H7 (cell line): ENCODE results near the gene MTSS2. TPM values are rescaled to one million over a fixed set of nuclear protein-coding genes. Genes with fewer than 3 reads are reported as not detected.
A peak's percentile ranks its signal among the peaks of the same experiment; 100 is the strongest.

Experiments
- DNase-seq: peaks from one replicate; pipeline ENCODE4 v3.0.0; 2012
- H3K27me3 ChIP-seq: 2 replicates; pipeline ENCODE4 v1.6.0; 2011; ENCODE audit warnings: mild to moderate bottlenecking, low read length; ENCODE audit not compliant: control insufficient read depth, insufficient read depth
- H3K36me3 ChIP-seq: replicated peaks from 2 replicates; pipeline ENCODE4 v1.5.1; 2011; ENCODE audit warnings: low read length; ENCODE audit not compliant: control insufficient read depth, insufficient read depth
- H3K4me3 ChIP-seq: 2 replicates; pipeline ENCODE4 v1.5.1; 2011; ENCODE audit warnings: low read depth, mild to moderate bottlenecking, control low read depth, low read length, moderate library complexity; ENCODE audit not compliant: insufficient read depth
- total RNA-seq: library from RNA; depleted of rRNA; stranded (reverse); fragments of >200 nt; shearing (Covaris generic); gene quantifications from 2 replicates; pipeline ENCODE4 v1.2.3, GENCODE V29; 2014

Gene MTSS2
- total RNA-seq, 1 experiment from 2014 or later, result 44.8 TPM

DNA sequence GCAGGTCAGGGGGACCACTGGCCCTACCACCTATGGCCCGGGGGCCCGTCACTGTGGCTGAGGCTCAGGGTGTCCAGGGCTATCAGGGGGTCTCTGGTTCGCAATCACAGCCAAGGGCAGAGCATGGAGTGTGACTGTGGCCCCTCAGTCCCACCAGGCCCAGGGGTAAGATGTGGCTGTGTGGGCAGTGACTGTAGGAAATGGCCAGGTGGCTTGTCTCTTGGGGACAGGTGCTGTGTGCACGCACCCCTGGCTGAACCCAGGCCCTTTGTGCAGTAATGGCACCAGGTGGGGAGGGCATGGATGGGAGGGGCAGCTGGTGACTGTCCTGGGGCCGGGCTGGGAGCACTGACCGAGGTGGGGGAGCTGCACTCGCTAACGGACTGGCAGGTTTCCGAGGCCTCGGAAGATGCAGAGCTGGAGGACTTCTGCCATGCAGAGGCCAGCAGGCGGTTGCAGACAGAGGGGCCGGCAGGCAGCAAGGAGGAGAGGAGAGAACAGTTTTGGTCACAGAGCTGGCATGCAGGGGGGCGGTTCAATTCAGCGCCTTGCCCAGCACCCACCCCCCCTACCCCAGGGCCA lies 20.6 kb downstream of the MTSS2 start:
- peaks cover 6% of the 10 kb centered on the region for H3K36me3 ChIP-seq
- no peak overlapping the region for H3K4me3 ChIP-seq
- H3K27me3 ChIP-seq, result no peaks in the 10 kb centered on the region
- peak; percentile 52 for DNase-seq

DNA sequence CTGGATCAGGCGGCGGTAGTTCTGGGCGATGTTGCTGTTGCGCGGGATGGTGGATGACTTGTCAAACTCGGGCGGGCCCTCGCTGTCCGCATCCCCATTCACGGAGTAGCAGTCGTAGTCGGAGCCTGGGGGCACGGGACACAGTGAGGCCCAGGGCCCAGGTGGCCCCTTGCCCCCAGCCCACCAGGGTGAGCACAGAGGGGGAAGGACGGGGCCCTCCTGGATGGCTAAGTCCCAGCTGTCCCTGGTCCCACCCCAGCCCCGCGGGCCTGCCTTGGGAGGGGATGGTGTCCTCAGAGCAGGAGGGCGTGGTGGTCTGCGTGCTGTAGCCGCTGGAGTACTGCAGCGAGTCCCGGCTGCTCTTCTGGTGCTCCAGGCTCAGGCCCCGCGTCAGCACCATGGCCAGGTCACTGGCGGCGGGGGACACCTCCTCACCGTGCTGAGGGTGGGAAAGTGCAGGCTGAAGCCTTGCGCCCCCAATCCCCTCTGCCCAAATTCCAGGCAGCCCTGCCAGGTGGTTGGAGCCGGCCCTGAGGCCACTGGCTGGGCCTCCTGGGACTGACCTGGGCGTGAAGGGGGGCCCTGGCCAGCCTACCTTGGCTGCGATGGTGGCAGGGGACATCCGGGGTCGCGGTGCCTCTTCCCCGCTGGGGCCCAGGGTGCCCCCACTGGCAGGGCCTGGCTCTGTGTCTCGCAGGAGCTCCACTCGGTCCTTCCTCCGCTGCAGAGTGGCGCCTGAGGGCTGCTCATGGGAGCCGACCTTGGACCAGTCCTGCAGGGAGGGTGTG lies 21.3 kb downstream of the MTSS2 start:
- Histone ChIP-seq H3K4me3 (no peak overlapping the region), H3K36me3 (peaks cover 4% of the 10 kb centered on the region), H3K27me3 (no peaks in the 10 kb centered on the region)
- no peak for DNase-seq

DNA sequence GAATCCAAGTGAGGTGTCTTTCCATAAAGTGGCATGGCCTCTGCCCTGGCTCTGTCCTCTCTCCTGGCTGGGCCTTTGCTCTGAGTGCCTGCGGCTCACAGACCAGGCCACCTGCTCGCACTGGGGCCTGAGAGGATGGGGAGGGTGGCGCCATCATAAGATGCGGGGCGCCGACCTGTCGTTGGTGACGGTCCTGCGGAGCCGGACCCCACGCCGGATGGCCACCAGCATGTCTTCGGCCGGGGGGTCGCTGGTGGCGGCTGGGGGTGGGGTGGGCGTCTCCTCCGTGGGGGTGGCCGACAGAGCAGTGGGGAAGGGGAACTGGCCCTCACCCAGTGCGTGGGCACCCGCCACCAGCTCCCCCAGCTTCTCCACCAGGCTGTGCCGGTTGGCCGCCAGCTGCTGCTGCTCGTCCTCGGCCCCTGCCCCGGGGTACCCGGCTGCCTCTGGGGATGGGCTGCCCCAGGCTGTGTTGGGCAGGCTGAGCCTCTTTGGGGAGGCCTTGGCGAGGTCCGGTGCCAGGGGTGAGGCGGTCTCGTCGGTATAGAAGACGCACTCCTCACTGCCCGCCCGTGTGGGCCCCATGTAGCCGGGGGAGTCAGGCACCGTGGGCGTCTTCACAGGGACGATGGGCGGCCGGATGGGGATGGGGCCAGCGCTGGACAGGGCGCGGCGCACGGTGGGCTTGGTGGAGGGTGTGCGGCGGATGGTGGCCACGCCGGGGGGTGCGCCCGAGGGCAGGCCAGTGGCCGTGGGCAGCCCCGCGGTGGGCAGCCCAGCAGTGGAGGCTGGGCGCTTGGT lies 22.1 kb downstream of the MTSS2 start:
- peaks cover 4% of the 10 kb centered on the region for H3K36me3 ChIP-seq
- peak; percentile 69 for DNase-seq
- no peaks in the 10 kb centered on the region for H3K27me3 ChIP-seq
- H3K4me3 ChIP-seq, result no peak overlapping the region

DNA sequence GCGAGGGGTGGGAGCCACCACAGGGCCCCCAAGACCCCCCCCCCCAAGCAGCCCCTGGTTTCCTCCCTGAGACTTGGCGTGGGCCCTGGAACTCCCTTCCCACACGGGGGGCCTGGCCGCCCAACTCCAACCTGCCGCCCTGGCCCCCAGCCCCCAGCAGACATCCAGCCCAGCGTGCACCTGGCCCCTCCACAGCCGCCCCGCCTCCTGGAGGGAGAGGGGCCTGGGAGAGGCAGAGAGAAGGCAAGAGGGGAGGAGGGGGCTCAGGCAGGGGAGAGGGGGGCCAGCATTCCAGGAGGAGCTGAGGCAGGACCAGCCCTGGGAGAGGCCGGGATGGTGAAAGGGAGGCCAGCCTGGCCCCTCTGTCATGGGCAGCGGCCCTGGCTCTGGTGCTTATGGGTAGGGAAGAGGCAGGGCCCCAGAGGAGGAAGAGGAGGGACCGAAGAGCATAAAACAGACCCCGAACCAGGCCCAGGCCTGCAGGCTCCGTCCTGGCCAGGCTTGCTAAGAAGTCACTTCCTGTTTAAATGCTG lies 22.8 kb downstream of the MTSS2 start:
- no peaks in the 10 kb centered on the region for H3K27me3 ChIP-seq
- no peak overlapping the region for H3K4me3 ChIP-seq
- peak; percentile 70 for DNase-seq
- H3K36me3 ChIP-seq, result peaks cover 2% of the 10 kb centered on the region

DNA sequence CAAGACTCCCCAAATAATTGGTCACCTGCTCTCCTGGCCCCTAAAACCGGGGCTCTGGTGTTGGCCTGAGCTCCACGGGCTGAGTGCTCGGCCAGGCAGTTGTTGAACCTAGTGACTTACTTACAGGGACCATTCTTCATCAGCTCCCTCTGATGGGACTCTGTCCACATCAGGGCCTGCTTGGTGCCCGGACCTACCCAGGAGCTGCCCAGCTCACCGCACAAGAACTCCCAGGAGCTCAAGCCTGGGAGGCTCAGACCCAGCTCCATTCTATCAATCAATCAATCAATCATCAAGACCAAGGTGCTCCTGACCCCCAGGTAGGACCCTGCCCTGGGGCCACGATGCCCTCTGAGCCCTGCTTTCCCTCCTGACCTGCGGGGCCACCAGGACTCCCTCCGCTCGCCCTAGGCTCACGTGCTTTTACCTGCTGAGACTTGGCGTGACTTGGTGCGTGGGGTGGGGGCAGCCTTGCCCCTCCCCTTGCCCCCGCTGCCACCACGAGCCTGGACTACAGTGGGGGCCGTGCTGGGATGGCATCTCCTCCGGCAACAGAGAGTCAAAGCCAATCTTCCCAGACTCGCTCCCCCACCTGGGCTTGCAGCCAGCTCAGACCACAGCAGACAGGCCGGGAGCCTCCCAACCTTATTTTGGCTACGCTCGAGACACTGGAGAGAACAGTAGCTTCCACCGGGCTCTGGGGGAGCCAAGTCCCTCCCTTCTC lies 23.8 kb downstream of the MTSS2 start:
- no peak overlapping the region for H3K4me3 ChIP-seq
- peak; percentile 66 for DNase-seq

DNA sequence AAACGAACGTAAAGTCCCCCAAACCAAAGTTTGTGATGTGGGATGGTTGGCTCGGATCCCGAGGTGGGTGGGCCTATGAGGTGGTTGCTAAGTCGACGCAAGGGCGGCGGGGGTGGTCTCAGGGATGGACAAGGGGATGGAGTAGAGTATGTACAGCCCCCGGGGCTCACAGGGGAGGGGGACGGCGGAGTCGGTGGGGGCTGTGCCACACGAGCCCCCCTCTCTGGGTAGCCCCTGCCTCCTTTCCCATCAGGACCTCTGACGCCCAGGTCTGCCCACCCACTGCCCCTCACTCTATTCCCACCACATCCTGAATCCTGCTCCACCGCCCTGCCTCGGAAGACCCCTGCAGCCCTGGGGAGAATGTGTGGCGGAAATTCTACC lies 24.3 kb downstream of the MTSS2 start:
- peaks cover 2% of the 10 kb centered on the region for H3K36me3 ChIP-seq
- H3K27me3 ChIP-seq, result no peaks in the 10 kb centered on the region
- no peak overlapping the region for H3K4me3 ChIP-seq
- peak; percentile 68 for DNase-seq

More for the DNA sequence above, 23.8 kb downstream of the MTSS2 start:
- Histone ChIP-seq H3K27me3 (no peaks in the 10 kb centered on the region), H3K36me3 (peaks cover 2% of the 10 kb centered on the region)

DNA sequence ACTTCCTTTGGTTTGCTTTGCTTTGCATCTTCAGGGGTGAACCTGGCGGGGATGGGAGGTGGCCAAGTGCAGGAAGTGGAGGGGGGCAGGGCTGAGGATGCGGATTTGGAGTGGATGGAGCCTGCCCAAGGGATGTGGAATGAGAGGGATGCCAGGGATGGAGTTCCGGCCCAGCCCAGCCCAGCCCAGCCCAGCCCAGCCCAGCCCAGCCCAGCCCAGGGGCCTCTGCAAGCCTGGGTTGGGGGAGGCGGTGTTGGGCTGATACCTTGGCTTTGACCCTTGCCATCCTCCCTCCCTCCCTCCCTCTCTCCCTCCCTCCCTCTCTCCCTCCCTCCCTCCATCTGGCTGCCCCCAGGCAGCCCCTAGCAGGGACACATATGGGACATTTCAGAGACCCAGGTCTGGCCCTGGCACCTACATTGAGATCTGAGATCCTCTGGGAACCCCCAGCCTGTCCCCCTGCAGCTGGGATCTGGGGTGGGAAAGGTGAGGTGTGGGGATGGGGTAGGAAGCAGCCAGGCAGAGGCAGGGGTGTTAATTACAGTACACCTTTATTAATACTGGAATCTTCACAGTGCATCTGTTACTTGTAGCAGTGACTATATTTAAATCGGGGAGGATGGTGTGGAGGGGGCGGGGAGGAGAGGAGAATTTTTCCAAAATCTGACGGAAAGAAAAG lies 25.0 kb downstream of the MTSS2 start:
- Histone ChIP-seq H3K4me3 (no peak overlapping the region; the same call in 1 of the 2 replicates), H3K36me3 (peaks cover 2% of the 10 kb centered on the region), H3K27me3 (no peaks in the 10 kb centered on the region)
- peak; percentile 88 for DNase-seq

DNA sequence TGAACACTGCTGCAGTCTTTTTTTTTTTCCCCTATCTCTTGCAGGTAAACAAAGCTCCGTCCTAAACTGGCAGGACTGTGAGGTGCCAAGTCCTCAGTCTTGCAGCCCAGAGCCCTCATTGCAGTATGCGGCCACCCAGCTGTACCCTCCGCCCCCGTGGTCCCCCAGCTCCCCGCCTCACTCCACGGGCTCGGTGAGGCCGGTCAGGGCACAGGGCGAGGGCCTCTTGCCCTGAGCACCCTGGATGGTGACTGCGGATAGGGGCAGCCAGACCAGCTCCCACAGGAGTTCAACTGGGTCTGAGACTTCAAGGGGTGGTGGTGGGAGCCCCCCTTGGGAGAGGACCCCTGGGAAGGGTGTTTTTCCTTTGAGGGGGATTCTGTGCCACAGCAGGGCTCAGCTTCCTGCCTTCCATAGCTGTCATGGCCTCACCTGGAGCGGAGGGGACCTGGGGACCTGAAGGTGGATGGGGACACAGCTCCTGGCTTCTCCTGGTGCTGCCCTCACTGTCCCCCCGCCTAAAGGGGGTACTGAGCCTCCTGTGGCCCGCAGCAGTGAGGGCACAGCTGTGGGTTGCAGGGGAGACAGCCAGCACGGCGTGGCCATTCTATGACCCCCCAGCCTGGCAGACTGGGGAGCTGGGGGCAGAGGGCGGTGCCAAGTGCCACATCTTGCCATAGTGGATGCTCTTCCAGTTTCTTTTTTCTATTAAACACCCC lies 25.7 kb downstream of the MTSS2 start:
- H3K4me3 ChIP-seq, result no peak overlapping the region
- no peaks in the 10 kb centered on the region; the same call in 1 of the 2 replicates for H3K36me3 ChIP-seq
- no peaks in the 10 kb centered on the region for H3K27me3 ChIP-seq
- peak; percentile 51 for DNase-seq

DNA sequence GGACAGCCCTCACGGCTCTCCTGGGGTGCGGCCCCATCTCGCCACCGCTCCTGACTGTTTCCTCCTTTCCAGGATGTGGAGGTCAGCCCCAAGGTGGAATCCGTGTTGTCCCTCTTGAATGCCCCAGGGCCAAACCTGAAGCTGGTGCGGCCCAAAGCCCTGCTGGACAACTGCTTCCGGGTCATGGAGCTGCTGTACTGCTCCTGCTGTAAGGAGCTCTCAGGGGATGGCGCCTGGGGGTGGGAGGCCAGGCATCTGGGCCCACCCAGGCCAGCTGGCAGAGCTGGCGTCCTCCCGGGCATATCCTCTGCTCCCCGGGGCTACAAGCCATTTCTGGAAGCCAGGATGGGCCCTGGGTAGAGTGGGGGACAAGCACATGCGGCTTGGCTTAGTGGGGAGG lies 26.3 kb downstream of the MTSS2 start:
- peak; percentile 40 for DNase-seq
- Histone ChIP-seq H3K36me3 (no peaks in the 10 kb centered on the region), H3K27me3 (no peaks in the 10 kb centered on the region), H3K4me3 (no peak overlapping the region)

DNA sequence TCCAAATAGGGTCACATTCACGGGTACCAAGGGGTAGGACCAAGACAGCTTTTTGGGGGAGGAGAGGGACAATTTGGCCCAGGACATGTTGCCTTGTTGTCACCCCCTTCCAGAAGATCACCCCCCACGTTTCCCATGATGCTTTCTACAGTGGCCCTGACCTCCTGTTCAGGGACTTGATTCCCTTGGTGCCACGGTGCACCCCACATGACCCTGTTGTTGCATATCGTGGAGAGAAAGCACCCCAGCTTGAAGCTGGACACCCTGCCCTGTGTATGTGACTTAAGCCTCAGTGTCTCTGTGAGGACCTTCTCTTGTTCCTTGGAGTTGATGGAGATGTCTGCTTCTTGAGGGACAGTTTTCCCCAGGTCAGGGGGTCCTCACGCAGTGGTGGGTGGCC lies 26.9 kb downstream of the MTSS2 start:
- no peak overlapping the region for H3K4me3 ChIP-seq
- no peaks in the 10 kb centered on the region for H3K27me3 ChIP-seq
- no peaks in the 10 kb centered on the region for H3K36me3 ChIP-seq
- DNase-seq, result no peak

DNA sequence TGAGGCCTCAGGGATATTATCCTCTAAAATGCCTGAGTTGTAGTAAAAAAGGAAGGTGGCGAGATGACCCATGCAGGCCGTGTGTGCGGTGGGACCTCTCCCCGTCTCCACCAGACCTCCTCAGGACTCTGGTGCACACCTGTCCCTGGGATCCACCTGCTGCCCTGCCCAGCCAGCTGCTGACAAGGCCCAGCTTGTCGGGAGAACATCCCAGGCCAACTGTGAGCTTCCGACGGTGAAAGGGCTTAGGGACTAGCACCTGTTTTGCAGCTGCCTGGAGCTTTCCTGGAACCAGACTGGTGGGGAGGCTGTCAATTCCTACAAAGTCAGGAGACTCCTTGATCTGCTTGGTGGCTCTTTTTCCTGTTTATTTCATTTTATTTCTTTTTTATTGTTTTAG lies 27.9 kb downstream of the MTSS2 start:
- no peak overlapping the region for H3K4me3 ChIP-seq

DNA sequence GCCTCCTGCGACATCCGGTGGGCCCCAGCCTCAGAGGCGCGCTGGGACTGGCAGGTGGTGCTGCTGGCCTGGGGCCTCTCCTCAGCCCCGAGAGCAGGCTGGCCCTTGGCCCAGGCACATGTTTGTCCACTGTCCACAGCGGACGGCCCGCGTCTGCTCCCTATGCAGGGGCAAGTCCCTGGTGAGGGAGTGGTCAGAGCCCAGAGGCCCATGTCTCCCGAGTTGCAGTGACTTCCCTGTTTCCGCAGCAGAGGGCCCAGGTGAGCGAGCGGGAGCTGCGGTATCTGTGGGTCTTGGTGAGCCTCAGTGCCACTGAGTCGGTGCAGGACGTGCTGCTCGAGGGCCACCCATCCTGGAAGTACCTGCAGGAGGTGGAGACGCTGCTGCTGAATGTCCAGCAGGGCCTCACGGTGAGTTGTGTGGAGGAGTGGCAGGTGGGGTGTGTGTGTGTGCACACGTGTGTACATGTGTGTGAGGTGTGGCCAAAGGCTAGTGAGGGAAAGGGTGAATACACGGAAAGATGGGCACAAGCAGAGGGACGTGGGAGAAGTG lies 29.1 kb downstream of the MTSS2 start:
- Histone ChIP-seq H3K36me3 (no peaks in the 10 kb centered on the region), H3K4me3 (no peak overlapping the region), H3K27me3 (no peaks in the 10 kb centered on the region)
- DNase-seq, result peak; percentile 62

More for the DNA sequence above, 27.9 kb downstream of the MTSS2 start:
- no peaks in the 10 kb centered on the region for H3K27me3 ChIP-seq
- no peaks in the 10 kb centered on the region for H3K36me3 ChIP-seq
- DNase-seq, result no peak

DNA sequence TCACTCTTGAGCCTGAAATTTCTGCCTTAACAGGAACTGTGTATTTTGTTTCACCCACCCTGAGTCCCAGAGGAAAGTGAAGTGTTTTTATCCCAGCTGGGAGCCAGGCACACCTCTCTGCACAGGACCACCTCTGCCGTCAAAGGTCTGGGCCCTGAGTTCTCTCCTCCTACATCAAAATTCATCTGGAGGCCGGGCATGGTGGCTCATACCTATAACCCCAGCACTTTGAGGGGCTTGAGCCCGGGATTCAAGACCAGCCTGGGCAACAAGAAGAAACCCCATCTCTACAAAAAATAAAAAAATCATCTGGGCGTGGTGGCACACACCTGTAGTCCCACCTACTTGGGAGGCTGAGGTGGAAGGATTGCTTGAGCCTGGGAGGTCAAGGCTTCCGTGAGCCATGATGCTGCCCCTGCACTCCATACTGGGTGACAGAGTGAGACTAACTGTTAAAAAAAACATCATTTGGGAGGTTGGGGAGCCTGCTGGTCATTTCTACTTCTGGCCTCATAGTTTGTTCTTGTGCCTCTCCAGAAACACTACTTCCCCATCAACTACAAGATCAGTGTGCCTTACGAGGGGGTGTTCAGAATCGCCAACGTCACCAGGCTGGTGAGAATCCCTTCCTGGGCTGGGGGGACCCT lies 29.7 kb downstream of the MTSS2 start:
- no peak for DNase-seq
- Histone ChIP-seq H3K36me3 (no peaks in the 10 kb centered on the region), H3K27me3 (no peaks in the 10 kb centered on the region), H3K4me3 (no peak overlapping the region)
